ENCODE data around the gene ICA1.
"Not testable (repeated sequence)": the region's sequence is repeated elsewhere in the genome, so short reads cannot be mapped to it uniquely, and the experiment has no call there.

Gene ICA1

GRCh38 chr7:8263048-8263447 lies 1.1 kb upstream of the ICA1 start:
- DNase-seq (ENCODE audit: low read depth, low spot score) = no peak

DNA sequence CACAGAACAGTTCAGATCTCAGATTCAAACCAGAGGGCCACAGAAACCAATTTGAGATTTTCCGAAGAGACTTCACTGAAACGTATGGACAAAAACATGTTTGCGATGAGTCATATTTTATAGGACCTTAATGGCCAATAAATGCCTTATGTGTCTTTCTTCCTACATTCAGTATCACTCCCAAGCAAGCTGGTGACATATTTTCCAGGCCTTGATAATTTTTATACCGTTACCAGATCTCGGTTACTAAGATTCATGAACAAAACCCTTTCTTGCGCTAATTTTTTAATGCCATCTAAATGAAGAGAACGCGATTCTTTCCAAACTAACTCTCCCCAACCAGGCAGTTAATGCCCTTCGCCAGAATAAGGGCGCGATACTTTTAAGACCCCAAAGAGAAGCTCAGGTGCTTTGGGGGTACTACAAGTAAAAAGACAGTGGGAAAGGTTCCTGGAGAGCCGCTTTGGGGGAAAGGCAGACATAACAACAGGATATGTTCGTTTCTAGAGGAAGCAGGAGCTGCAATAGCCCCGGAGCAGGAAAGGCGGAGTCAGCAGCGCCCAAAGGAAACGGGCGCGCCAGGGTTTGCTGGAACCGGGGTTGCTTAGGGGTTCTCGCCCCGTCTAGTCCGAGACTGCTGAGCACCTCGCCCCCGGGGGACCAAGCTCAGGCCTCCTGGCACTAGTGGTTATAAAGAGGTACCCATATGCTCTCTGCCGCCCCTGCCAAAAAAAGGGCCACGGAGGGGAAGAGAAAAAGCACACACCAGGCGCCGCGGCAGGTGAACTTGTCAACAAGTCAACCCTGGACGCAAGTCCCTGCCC lies 884 bp downstream of the ICA1 start:
- DNase-seq (ENCODE audit: low read depth, low spot score) = no peak

- DNase-seq (ENCODE audit: low read depth, low spot score) = no peak
Observed at GRCh38 chr7:8259586-8260222, 2.3 kb downstream of the ICA1 start.

DNA sequence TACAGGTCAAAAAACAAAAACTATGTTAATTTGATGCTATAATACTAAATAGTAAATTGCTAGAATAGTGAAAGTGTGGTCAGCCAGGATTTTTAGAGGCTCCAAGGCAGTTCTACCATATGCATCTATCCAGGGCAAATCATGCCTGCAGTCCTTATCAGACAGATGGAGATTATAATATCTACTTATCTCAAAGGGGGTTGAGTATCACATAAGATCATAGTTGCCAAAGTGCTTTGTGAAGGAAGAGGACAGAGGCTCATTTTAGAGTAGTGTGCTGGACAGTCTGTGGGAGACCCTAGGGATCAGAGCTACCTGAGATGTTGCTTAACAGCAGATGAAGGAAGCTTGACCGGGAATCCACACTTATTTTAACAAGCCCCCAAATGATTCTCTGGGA lies 3.2 kb downstream of the ICA1 start:
- DNase-seq (ENCODE audit: low read depth, low spot score) = no peak

GRCh38 chr7:8258166-8258565 lies 3.8 kb downstream of the ICA1 start:
- DNase-seq (ENCODE audit: low read depth, low spot score) = no peak

GRCh38 chr7:8255680-8256655 lies 6.0 kb downstream of the ICA1 start:
- DNase-seq (ENCODE audit: low read depth, low spot score) = no peak

GRCh38 chr7:8254667-8255066 lies 7.3 kb downstream of the ICA1 start:
- no peak for DNase-seq (ENCODE audit: low read depth, low spot score)

DNA sequence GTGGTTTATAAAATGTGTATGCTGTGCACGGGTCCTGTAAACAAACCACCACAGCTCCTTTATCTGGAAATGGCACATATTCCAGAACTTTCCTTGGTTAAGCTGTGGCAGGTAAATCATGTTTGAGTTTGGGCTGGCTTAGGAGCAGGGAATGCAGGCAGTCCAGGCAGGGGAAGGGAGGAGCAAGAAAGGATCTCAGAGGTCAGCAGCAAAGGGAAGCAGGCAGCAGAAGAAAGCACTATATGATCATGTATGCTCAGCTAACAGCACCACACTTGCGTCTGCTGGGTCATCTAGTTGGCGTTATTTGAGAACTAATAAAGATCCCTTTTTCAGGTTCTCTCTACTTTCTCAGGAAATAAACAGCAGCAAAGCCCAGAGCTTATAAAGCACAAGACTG lies 7.8 kb downstream of the ICA1 start:
- no peak for DNase-seq (ENCODE audit: low read depth, low spot score)

- no peak for DNase-seq (ENCODE audit: low read depth, low spot score)
Observed at GRCh38 chr7:8251195-8251594, 10.8 kb downstream of the ICA1 start.

DNA sequence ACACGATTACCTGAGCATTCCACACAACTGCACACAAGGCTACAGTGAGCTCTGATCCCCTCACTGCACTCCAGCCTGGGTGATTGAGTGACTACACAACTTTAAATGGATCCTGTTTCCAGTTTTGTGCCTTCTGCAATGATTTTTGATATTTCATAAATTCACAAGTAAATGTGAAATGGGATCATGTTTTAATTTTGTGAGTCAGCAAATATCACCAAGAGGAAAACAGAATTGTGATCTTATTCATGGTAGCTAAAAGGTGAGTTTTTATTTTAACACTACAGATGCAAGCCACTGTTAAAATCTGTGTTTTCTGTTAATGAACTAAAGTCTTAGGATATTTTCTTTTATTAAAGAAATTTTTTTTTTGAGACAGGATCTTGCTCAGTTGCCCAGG lies 11.4 kb downstream of the ICA1 start:
- DNase-seq (ENCODE audit: low read depth, low spot score) = no peak

GRCh38 chr7:8249121-8249520 lies 12.8 kb downstream of the ICA1 start:
- DNase-seq (ENCODE audit: low read depth, low spot score) = no peak

- no peak for DNase-seq (ENCODE audit: low read depth, low spot score)
Observed at GRCh38 chr7:8246020-8246419, 15.9 kb downstream of the ICA1 start.

- not testable (repeated sequence) for DNase-seq (ENCODE audit: low read depth, low spot score)
Observed at GRCh38 chr7:8245032-8245431, 16.9 kb downstream of the ICA1 start.

DNA sequence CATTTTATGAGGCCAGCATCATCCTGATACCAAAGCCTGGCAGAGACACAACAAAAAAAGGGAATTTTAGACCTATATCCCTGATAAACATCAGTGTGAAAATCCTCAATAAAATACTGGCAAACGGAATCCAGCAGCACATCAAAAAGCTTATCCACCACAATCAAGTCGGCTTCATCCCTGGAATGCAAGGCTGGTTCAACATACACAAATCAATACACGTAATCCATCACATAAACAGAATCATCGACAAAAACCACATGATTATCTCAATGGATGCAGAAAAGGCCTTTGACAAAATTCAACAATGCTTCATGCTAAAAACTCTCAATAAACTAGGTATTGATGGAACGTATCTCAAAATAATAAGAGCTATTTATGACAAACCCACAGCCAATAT lies 18.9 kb downstream of the ICA1 start:
- not testable (repeated sequence) for DNase-seq (ENCODE audit: low read depth, low spot score)

DNA sequence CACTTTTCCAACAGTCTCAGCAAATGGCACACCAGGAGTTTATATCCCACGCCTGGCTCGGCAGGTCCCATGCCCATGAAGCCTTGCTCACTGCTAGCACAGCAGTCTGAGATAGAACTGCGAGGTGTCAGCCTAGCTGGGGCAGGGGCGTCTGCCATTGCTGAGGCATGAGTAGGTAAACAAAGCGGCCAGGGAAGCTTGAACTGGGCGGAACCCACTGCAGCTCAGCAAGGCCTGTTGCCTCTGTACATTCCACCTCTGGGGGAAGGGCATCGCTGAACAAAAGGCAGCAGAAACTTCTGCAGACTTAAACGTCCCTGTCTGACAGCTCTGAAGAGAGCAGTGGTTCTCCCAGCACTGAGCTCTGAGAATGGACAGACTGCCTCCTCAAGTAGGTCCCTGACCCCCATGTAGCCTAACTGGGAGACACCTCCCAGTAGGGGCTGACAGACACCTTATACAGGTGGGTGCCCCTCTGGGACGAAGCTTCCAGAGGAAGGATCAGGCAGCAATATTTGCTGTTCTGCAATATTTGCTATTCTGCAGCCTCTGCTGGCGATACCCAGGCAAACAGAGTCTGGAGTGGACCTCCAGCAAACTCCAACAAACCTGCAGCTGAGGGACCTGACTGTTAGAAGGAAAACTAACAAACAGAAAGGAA lies 22.1 kb downstream of the ICA1 start:
- not testable (repeated sequence) for DNase-seq (ENCODE audit: low read depth, low spot score)

DNA sequence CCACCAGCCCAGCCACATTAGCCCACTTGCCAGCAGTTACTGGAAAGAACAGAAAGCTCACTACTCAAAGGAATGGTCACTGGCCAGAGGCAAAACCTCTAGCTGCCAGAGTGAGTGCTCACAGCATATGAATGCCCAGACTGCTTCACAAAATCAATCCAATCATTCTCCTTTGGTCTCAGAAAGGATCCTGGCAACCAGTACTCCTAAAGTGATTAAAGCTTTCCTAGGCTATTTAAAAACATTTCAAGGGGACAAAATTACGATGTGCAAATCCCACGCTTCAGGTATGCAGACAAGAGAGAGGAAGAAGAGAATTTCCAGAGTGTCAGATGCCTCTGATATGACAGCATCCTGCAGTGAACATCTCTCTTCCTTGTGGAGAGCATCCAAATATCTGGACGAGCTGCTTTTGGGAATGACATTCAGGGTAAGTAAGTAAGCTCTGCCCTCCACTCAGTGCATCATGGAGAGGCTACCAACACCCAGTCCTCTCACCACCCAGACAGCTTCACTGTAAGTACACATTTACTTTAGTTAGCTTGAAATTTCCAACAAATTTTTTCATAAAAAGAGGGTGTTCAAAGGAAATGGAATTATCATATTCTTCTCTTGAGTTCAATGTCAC lies 25.1 kb downstream of the ICA1 start:
- DNase-seq (ENCODE audit: low read depth, low spot score) = no peak

GRCh38 chr7:8232999-8233847 lies 28.7 kb downstream of the ICA1 start:
- no peak for DNase-seq (ENCODE audit: low read depth, low spot score)

DNA sequence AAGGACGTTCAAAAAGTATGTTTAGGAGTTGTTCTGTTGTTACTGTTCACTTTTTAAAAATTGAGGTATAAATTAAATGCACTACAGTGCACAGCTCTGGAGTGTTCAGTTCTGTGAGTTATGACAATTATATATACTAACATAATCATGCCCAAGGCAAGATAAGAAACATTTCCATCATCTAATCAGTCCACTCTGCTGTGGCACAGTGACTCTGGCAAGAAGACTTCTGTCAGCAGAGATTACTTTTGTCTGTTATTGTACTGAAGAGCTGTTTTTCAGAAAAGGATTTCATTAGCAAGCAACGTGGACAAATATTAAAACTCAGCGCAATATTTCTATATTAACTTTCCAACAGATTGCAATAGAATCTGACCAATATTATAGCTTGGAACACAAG lies 32.0 kb downstream of the ICA1 start:
- DNase-seq (ENCODE audit: low read depth, low spot score) = no peak

DNA sequence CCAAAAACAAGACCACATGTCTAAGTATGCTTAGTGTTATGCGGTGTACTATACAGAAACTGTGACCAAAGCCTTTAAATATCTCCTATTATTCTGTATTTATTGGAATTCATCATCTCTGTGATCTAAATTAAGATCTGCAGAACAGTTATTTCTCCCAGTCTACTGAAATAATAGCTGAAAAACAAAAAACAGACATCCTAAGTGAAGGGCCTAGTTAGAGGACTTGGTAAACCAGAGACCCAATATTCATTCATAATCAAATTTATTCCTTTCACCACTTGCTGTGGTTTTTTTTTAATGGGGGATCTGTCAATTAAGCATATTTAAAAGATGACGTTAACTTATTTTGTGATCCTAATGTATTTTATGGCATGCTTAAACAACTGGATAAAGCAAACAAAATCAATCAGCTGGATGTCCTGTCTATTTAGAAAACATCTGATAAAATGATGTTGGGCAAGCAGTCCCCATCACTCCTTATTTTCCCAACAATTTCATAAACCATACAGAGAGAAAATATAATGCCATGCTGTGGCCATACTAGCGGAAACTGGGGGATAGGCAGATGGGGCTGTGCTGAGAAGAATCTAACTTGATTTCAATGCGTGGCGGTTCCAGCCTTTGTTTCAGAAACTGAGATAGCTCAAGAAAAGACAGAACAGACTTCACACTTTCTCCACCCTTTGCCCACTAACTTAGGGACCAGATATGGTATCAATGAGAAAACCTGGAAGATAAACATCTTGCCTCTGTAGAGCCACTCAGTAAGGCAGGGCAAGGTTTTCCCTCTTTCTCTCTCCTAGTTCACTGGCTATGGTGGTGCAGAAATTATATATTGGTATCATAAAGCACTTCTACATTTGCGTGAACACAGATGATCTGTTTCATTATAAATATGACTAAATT lies 32.9 kb downstream of the ICA1 start:
- no peak for DNase-seq (ENCODE audit: low read depth, low spot score)
